Left kidney (tissue), 8 donors: ENCODE measurements around the gene SSX2B. TPM values are rescaled to one million over a fixed set of nuclear protein-coding genes. Genes with fewer than 3 reads are reported as not detected.
"Not testable (repeated sequence)": the region's sequence is repeated elsewhere in the genome, so short reads cannot be mapped to it uniquely, and the experiment has no call there.

ENCODE experiments used
- DNase-seq: peaks from one replicate; pipeline ENCODE4 v3.0.0-alpha.2; 2013
- long read RNA-seq, 8 donors: transcript quantifications; one replicate each; lab custom pipeline, GENCODE V29; 2026
- polyA plus RNA-seq: library from polyadenylated mRNA; unstranded; fragments of 120-200 nt; gene quantifications from one replicate; pipeline ENCODE4 v1.2.1, GENCODE V29; 2013; ENCODE audit not compliant: insufficient read length

SSX2B gene, protein sequence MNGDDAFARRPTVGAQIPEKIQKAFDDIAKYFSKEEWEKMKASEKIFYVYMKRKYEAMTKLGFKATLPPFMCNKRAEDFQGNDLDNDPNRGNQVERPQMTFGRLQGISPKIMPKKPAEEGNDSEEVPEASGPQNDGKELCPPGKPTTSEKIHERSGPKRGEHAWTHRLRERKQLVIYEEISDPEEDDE
- polyA plus RNA-seq = not detected
- long read RNA-seq, donor 1 = 0 reads
- long read RNA-seq, donor 2 = 0 reads
- long read RNA-seq, donor 3 = 0 reads
- long read RNA-seq, donor 4 = 0 reads
- long read RNA-seq, donor 5 = 0 reads
- long read RNA-seq, donor 6 = 0 reads
- long read RNA-seq, donor 7 = 0 reads
- long read RNA-seq, donor 8 = 0 reads

DNA sequence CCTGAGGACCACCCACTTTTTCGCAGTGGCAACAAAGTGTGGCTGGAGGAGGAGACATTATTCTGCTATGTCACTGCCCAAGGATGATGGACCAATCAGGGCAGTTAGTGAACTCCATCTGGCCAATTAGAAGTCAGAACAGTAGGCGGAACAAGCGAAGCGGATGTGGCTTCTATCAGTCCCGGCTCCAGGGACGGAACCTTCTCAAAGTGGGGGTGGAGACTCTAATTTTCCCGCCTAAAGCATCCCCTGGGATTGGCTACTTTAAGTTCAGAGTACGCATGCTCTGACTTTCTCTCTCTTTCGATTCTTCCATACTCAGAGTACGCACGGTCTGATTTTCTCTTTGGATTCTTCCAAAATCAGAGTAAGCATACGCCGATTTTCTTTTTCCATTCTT is at the start of gene SSX2B:
TSS of gene SSX2B (plus strand) at position 301 of the 400 bp plus-strand sequence. CDS start 1,429 bp downstream, outside the sequence.
- DNase-seq = not testable (repeated sequence)

DNA sequence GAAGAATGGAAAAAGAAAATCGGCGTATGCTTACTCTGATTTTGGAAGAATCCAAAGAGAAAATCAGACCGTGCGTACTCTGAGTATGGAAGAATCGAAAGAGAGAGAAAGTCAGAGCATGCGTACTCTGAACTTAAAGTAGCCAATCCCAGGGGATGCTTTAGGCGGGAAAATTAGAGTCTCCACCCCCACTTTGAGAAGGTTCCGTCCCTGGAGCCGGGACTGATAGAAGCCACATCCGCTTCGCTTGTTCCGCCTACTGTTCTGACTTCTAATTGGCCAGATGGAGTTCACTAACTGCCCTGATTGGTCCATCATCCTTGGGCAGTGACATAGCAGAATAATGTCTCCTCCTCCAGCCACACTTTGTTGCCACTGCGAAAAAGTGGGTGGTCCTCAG is 44.0 kb upstream of the SSX2B start, which contains the start of gene SSX2:
TSS of gene SSX2 (minus strand) at position 101 of the 400 bp plus-strand sequence. CDS start 1,429 bp downstream, outside the sequence.
- DNase-seq = not testable (repeated sequence)

DNA sequence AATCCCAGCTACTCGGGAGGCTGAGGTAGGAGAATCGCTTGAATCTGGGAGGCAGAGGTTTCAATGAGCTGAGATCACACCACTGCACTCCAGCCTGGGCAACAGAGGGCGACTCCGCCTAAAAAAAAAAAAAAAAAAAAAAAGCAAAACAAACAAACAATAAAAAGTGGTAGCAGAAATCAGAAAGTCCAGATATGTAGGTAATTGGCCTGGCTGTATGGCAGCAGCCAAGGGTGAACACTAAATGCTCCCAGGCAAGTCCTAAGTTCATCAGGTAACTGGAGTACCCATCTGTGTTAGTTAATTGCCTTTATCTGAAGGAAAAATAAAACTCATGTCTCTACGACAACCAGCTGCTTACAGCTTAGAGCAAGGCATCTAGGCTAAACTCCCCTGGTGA is 14.9 kb downstream of the SSX2B start:
- not testable (repeated sequence) for DNase-seq

DNA sequence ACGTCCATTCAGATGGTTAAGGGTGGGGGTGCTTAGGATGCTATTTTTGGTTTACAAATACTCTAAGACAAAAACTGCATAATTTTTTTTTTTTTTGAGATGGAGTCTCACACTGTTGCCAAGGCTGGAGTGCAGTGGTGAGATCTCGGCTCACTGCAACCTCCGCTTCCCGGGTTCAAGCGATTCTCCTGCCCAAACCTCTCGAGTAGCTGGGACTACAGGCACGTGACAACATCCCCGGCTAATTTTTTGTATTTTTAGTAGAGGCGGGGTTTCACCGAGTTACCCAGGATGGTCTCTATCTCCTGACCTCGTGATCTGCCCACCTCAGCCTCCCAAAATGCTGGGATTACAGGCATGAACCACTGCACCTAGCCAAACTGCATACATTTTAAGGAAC is 22.5 kb downstream of the SSX2B start:
- not testable (repeated sequence) for DNase-seq

DNA sequence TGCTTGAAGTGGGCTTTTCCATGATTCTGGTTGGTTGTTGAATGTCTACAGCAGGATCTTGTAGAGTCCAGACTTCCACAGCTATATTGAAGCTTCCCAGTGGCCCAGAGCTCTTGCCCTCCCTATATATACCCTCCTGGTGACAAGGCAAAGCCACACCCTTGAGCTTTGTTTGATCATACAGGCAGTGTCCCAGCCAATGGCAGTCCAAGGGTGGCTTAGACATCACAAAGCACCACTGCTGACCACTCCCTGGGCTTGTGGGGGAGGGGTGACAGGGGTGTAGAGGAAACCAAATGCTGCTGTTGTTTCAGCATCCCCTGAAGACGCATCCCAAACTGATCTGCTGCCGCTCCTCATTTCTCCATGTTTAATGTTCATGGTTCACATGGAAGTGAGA is 46.3 kb downstream of the SSX2B start, which contains the start of gene SPANXN5:
TSS of gene SPANXN5 (minus strand) at position 101 of the 400 bp plus-strand sequence. CDS start at position 22, 79 bp downstream.
- not testable (repeated sequence) for DNase-seq

DNA sequence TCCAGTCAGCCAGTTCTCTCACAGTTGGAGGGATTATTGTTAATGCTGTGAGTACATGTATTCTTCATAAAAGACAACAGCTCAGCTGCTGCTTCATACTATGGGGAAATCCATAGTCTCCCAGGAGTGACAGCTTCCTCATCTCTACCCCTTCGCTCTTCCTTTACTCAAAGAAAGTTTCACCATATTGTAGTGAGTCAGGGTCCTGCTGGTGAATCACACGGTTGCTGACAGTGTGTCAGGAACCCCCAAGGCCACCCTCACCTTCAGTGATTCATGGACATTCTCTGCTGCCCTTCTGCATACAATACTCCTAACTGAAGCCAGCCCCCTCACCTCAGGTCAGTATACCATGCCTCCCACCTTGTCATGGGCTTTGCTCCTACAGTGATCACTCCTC is 53.8 kb downstream of the SSX2B start:
- not testable (repeated sequence) for DNase-seq

Other genes starting within 250 kb of the SSX2B start
- gene XAGE1B, start 234.2 kb upstream of the SSX2B start, polyA plus RNA-seq = not detected
- gene SSX7, start 96.4 kb upstream of the SSX2B start, polyA plus RNA-seq = not detected
- gene SSX2, start 44.1 kb upstream of the SSX2B start, polyA plus RNA-seq = not detected
- gene SPANXN5, start 46.2 kb downstream of the SSX2B start, polyA plus RNA-seq = not detected
- not detected for gene XAGE5, start 60.0 kb downstream of the SSX2B start, polyA plus RNA-seq
- gene XAGE3, start 116.8 kb downstream of the SSX2B start, polyA plus RNA-seq = not detected
- 20.0 TPM for gene FAM156B, start 146.1 kb downstream of the SSX2B start, polyA plus RNA-seq
- gene FAM156A, start 207.3 kb downstream of the SSX2B start, polyA plus RNA-seq = 36.2 TPM